GM12878 (cell line): ENCODE measurements around the gene ZFPM1. TPM values are rescaled to one million over a fixed set of nuclear protein-coding genes. Genes with fewer than 3 reads are reported as not detected.

Experiments
- ATAC-seq: fragments of 200-7000 bp; cut with Tn5 transposase; 3 replicates; pipeline ENCODE4 v1.9.1; 2020; ENCODE audit warnings: mild to moderate bottlenecking, moderate library complexity
- BruUV-seq: library from RNA; stranded (reverse); fragments of 400-500 nt; replicated peaks from 2 replicates; lab custom pipeline; 2021; lab: Mats Ljungman, UMichigan
- CTCF ChIA-PET: fragments of 300-600 bp; sonication (Branson Sonifier 250); formaldehyde crosslinking; extraction: SDS; loops from one replicate; lab custom pipeline; 2021; ENCODE audit warnings: inconsistent platforms; lab: Yijun Ruan, JAX
- POLR2A ChIA-PET: fragments of 350-600 bp; formaldehyde crosslinking; extraction: SDS; loops from one replicate; lab custom pipeline; 2021; ENCODE audit warnings: inconsistent platforms; lab: Charles Lee
- RAD21 ChIA-PET: fragments of 300-600 bp; sonication (Branson Sonifier 250); formaldehyde crosslinking; loops from one replicate; lab custom pipeline; 2023; ENCODE audit warnings: antibody characterized with exemption; ENCODE audit not compliant: unreplicated experiment; lab: Charles Lee
- SMC1A ChIA-PET: fragments of 300-600 bp; sonication (Branson Sonifier 250); formaldehyde crosslinking; loops from one replicate; lab custom pipeline; 2023; ENCODE audit not compliant: unreplicated experiment, uncharacterized antibody; lab: Charles Lee
- DNase-seq: peaks from one replicate; pipeline ENCODE4 v3.0.0-alpha.2; 2011; ENCODE audit warnings: low read depth, low spot score
- FAIRE-seq: peaks from 3 replicates; lab custom pipeline; 2011; peaks lifted over from hg19 to GRCh38; lab: Jason Lieb, UNC
- H2AFZ ChIP-seq: 2 replicates; pipeline ENCODE4 v1.6.0; 2011; ENCODE audit warnings: low read depth, low read length, control low read depth; ENCODE audit not compliant: control insufficient read depth
- H3K27ac ChIP-seq: 2 replicates; pipeline ENCODE4 v1.5.1; 2011; ENCODE audit warnings: control low read depth; ENCODE audit not compliant: control insufficient read depth, insufficient read depth
- H3K27me3 ChIP-seq, 2 experiments: replicated peaks in 1 of 2; 2 replicates each; pipeline versions ENCODE4 v1.6.0 to v1.6.1; 2011; ENCODE audit warnings: low read length in 1 of 2; ENCODE audit not compliant: control insufficient read depth in 2 of 2, insufficient read depth in 2 of 2
- H3K36me3 ChIP-seq, 2 experiments: 2 replicates each; pipeline ENCODE4 v1.5.1; 2011; ENCODE audit warnings: low read length in 1 of 2; ENCODE audit not compliant: control insufficient read depth in 2 of 2, insufficient read depth in 2 of 2
- H3K4me1 ChIP-seq: 2 replicates; pipeline ENCODE4 v1.6.1; 2011; ENCODE audit warnings: mild to moderate bottlenecking, low read length, moderate library complexity, mixed read lengths; ENCODE audit not compliant: control insufficient read depth, insufficient read depth
- H3K4me2 ChIP-seq: 2 replicates; pipeline ENCODE4 v1.6.0; 2011; ENCODE audit warnings: control low read depth; ENCODE audit not compliant: control insufficient read depth, insufficient read depth
- H3K4me3 ChIP-seq: fragments of 200-600 bp; sonication (generic); 2 replicates; pipeline ENCODE4 v1.5.1; 2016
- H3K79me2 ChIP-seq: 2 replicates; pipeline ENCODE4 v1.6.0; 2011; ENCODE audit warnings: low read length; ENCODE audit not compliant: control insufficient read depth, insufficient read depth
- H3K9ac ChIP-seq: 2 replicates; pipeline ENCODE4 v1.8.0; 2011; ENCODE audit warnings: low read length, control low read depth, mixed read lengths; ENCODE audit not compliant: control insufficient read depth, insufficient read depth
- H3K9me3 ChIP-seq: replicated peaks from 3 replicates; pipeline ENCODE4 v1.5.1; 2011; ENCODE audit warnings: mild to moderate bottlenecking, low read length; ENCODE audit not compliant: control insufficient read depth, insufficient read depth
- H4K20me1 ChIP-seq: 2 replicates; pipeline ENCODE4 v1.6.0; 2011; ENCODE audit not compliant: control insufficient read depth, insufficient read depth
- BHLHE40 ChIP-seq, 2 experiments: fragments of 450-650 bp in 1 of 2; IDR thresholded peaks; 2 replicates each; pipeline ENCODE4 v1.6.1; 2011 to 2017; ENCODE audit warnings: low read depth in 2 of 2, borderline replicate concordance in 1 of 2, improper control_type of control experiment in 1 of 2, low read length in 1 of 2, mild to moderate bottlenecking in 1 of 2
- CTCF ChIP-seq, 3 experiments: IDR thresholded peaks in 2 of 3; conservative IDR thresholded peaks in 1 of 3; 2 replicates each; pipeline ENCODE4 v1.5.1; 2011; ENCODE audit warnings: low read depth in 3 of 3, low read length in 3 of 3, mild to moderate bottlenecking in 3 of 3, control low read depth in 2 of 3, moderate library complexity in 2 of 3, inconsistent platforms in 1 of 3, mixed read lengths in 1 of 3; ENCODE audit not compliant: control insufficient read depth in 2 of 3, insufficient read depth in 1 of 3; ENCODE audit errors: extremely low read depth in 1 of 3
- E4F1 ChIP-seq: fragments of 450-650 bp; IDR thresholded peaks from 2 replicates; pipeline ENCODE4 v1.6.1; 2018; ENCODE audit warnings: borderline replicate concordance, mild to moderate bottlenecking; ENCODE audit not compliant: partially characterized antibody
- IRF4 ChIP-seq: IDR thresholded peaks from 2 replicates; pipeline ENCODE4 v1.6.1; 2011; ENCODE audit warnings: low read depth, low read length
- IRF5 ChIP-seq: fragments of 450-650 bp; IDR thresholded peaks from 2 replicates; pipeline ENCODE4 v1.6.1; 2017; ENCODE audit warnings: borderline replicate concordance
- MTA2 ChIP-seq: fragments of 450-650 bp; IDR thresholded peaks from 2 replicates; pipeline ENCODE4 v1.6.1; 2016; ENCODE audit warnings: low read depth, mild to moderate bottlenecking, moderate library complexity
- PAX8 ChIP-seq: fragments of 450-650 bp; IDR thresholded peaks from 2 replicates; pipeline ENCODE4 v1.6.1; 2017; ENCODE audit warnings: mild to moderate bottlenecking, moderate library complexity
- RELB ChIP-seq: fragments of 450-650 bp; IDR thresholded peaks from 2 replicates; pipeline ENCODE4 v1.6.1; 2017; ENCODE audit warnings: low read depth, mild to moderate bottlenecking, moderate library complexity
- WRNIP1 ChIP-seq: IDR thresholded peaks from 2 replicates; pipeline ENCODE4 v1.6.1; 2011; ENCODE audit warnings: low read depth, low read length, improper control_type of control experiment, borderline replicate concordance
- ZBTB40 ChIP-seq: fragments of 450-650 bp; IDR thresholded peaks from 2 replicates; pipeline ENCODE4 v1.6.1; 2016; ENCODE audit warnings: mild to moderate bottlenecking, moderate library complexity, borderline replicate concordance
- ZNF622 ChIP-seq: fragments of 450-650 bp; IDR thresholded peaks from 2 replicates; pipeline ENCODE4 v1.6.1; 2017; ENCODE audit warnings: mild to moderate bottlenecking, inconsistent platforms
- ZZZ3 ChIP-seq: IDR thresholded peaks from 2 replicates; pipeline ENCODE4 v1.6.1; 2011; ENCODE audit warnings: low read depth; ENCODE audit not compliant: control insufficient read depth, insufficient read length
- WGBS: methylation state at CpG from one replicate; pipeline ENCODE4 v1.1.6; 2016; ENCODE audit warnings: low lambda C conversion rate; ENCODE audit not compliant: insufficient replicate concordance, insufficient coverage; ENCODE audit errors: missing lambda C conversion rate; 5-methylcytosine and 5-hydroxymethylcytosine counted together
- in situ Hi-C: fragments of 300-500 bp; cut with MboI; formaldehyde crosslinking; loops from 9 replicates; pipeline ENCODE4 v1.14.3; 2018; ENCODE audit warnings: mixed read lengths
- intact Hi-C: fragments of 100-400 bp; cut with micrococcal nuclease; formaldehyde crosslinking; loops from one replicate; pipeline ENCODE4 v1.14.2; 2022; ENCODE audit not compliant: unreplicated experiment
- polyA plus RNA-seq, 11 experiments: library from polyadenylated mRNA; depleted of rRNA in 4 of 11; unstranded in 6 of 11; stranded (reverse) in 5 of 11; fragments of >200 nt; fragmentation: Nextera tagmentation in 4 of 11; fragmentation: Illumina TruSeq in 1 of 11; extraction: Ambion mirVana in 4 of 11; extraction: Trizol in 1 of 11; gene quantifications; 1 replicate in 1 of 11; 2 replicates in 10 of 11; pipeline versions ENCODE4 v1.2.1 to v1.2.3, GENCODE V29; 2011 to 2016; ENCODE audit warnings: inconsistent platforms in 2 of 11, missing spikeins in 2 of 11, low read depth in 1 of 11
- total RNA-seq, 4 experiments: library from RNA; depleted of rRNA in 3 of 4; stranded (reverse); fragments of >200 nt in 3 of 4; fragmentation: Illumina TruSeq in 1 of 4; extraction: Trizol in 1 of 4; gene quantifications; 2 replicates each; pipeline versions ENCODE4 v1.2.1 to v1.2.3, GENCODE V29; 2013 to 2021

Gene ZFPM1
- total and polyA plus RNA-seq, 10 of the 15 experiments (the other 5 are each of a cell fraction or from before 2014, with no cell fraction given): 0.02 to 5.1 (median 0.30) TPM

- no peaks in the 10 kb centered on the region for H3K9me3 ChIP-seq
- DNase-seq (no peak), ATAC-seq (no peak), FAIRE-seq (no peak)
- no peak overlapping the region for H3K9ac ChIP-seq
- in situ Hi-C loops: loop anchor here (5.0 kb wide), 1 partner anchor 114 kb away; the partner anchor contains the start of gene ZFPM1
- H3K4me2 ChIP-seq: no peak overlapping the region
- intact Hi-C loops: no loop called here
- no peaks in the 10 kb centered on the region for H3K27me3 ChIP-seq
- H3K36me3 ChIP-seq: no peaks in the 10 kb centered on the region
- no peak overlapping the region for H2AFZ ChIP-seq
- H4K20me1 ChIP-seq: no peaks in the 10 kb centered on the region
- H3K79me2 ChIP-seq: peaks cover 11% of the 10 kb centered on the region
- no peak overlapping the region for H3K27ac ChIP-seq
- no TSS peak for BruUV-seq
- ChIA-PET CTCF (interaction anchor here (1.5 kb wide), 1 partner anchor 30 kb away, joined by 4 read pairs; no protein-coding TSS in a partner anchor), POLR2A (no interaction called here), RAD21 (no interaction called here), SMC1A (no interaction called here)
- WGBS: 10% methylated on average over 6 of the region's 6 CpGs
- no peak overlapping the region for H3K4me3 ChIP-seq
- peaks cover 2% of the 10 kb centered on the region; the same call in 1 of the 2 replicates for H3K4me1 ChIP-seq
- TF ChIP-seq ZBTB40: no peak
- no peak for TF ChIP-seq RELB
- TF ChIP-seq CTCF (IDR thresholded peaks at IDR 0.05 in 2 of 3, conservative IDR thresholded peaks at IDR 0.05 in 1 of 3; ENCODE audit: control insufficient read depth in 2 of 3, extremely low read depth in 1 of 3, insufficient read depth in 1 of 3, low read depth in 3 of 3, low read length in 3 of 3): no peak
- TF ChIP-seq MTA2: no peak
- no peak for TF ChIP-seq PAX8
- no peak for TF ChIP-seq E4F1
- no peak for TF ChIP-seq WRNIP1
- TF ChIP-seq ZNF622: no peak
- TF ChIP-seq ZZZ3: no peak
- no peak for TF ChIP-seq BHLHE40 (IDR thresholded peaks at IDR 0.05; ENCODE audit: borderline replicate concordance in 1 of 2, low read depth in 2 of 2, low read length in 1 of 2)
- no peak for TF ChIP-seq IRF5
- TF ChIP-seq IRF4: no peak
Observed at GRCh38 chr16:88566158-88566557, 113.1 kb downstream of the ZFPM1 start.
